NCI-H748 (cell line): ENCODE data around the gene LIPC.

Source experiments
- DNase-seq: peaks from one replicate; lab custom pipeline; 2025; ENCODE audit not compliant: unreplicated experiment; lab: John Stamatoyannopoulos, UW

LIPC gene

GRCh38 chr15:58512522-58512921 lies 80.7 kb downstream of the LIPC start:
- DNase-seq = no peak

GRCh38 chr15:58513008-58513407 lies 81.2 kb downstream of the LIPC start:
- DNase-seq = no peak

- DNase-seq = peak; percentile 40
Observed at GRCh38 chr15:58513726-58514336, 82.0 kb downstream of the LIPC start.

- no peak for DNase-seq
Observed at GRCh38 chr15:58515807-58516206, 84.0 kb downstream of the LIPC start.

- no peak for DNase-seq
Observed at GRCh38 chr15:58517252-58517681, 85.5 kb downstream of the LIPC start.

- DNase-seq = no peak
Observed at GRCh38 chr15:58517682-58518525, 86.1 kb downstream of the LIPC start.

- no peak for DNase-seq
Observed at GRCh38 chr15:58518626-58519025, 86.8 kb downstream of the LIPC start.

- no peak for DNase-seq
Observed at GRCh38 chr15:58519516-58519915, 87.7 kb downstream of the LIPC start.

- no peak for DNase-seq
Observed at GRCh38 chr15:58520464-58520863, 88.7 kb downstream of the LIPC start.

GRCh38 chr15:58520936-58521292 lies 89.1 kb downstream of the LIPC start:
- DNase-seq = no peak

GRCh38 chr15:58521293-58521991 lies 89.7 kb downstream of the LIPC start:
- peak; percentile 1 for DNase-seq

- no peak for DNase-seq
Observed at GRCh38 chr15:58522391-58522790, 90.6 kb downstream of the LIPC start.

GRCh38 chr15:58522865-58523264 lies 91.1 kb downstream of the LIPC start:
- DNase-seq = no peak

GRCh38 chr15:58523634-58524033 lies 91.8 kb downstream of the LIPC start:
- DNase-seq = no peak

- DNase-seq = no peak
Observed at GRCh38 chr15:58524247-58524646, 92.5 kb downstream of the LIPC start.

- no peak for DNase-seq
Observed at GRCh38 chr15:58525991-58526421, 94.2 kb downstream of the LIPC start.

- no peak for DNase-seq
Observed at GRCh38 chr15:58526647-58527192, 94.9 kb downstream of the LIPC start.

GRCh38 chr15:58527573-58528187 lies 95.9 kb downstream of the LIPC start:
- no peak for DNase-seq

GRCh38 chr15:58528188-58528870 lies 96.5 kb downstream of the LIPC start:
- DNase-seq = no peak

- no peak for DNase-seq
Observed at GRCh38 chr15:58529041-58529440, 97.2 kb downstream of the LIPC start.
